GM23248 (cell line): ENCODE measurements around the gene LRRFIP1.

Source experiments
- EZH2 ChIP-seq: fragments of 200-600 bp; sonication (generic); IDR thresholded peaks from 2 replicates; pipeline ENCODE4 v1.6.1; 2018; ENCODE audit warnings: antibody characterized with exemption, mild to moderate bottlenecking; ENCODE audit not compliant: insufficient read depth, poor library complexity, severe bottlenecking
- EZH2phosphoT487 ChIP-seq: fragments of 200-600 bp; sonication (generic); IDR thresholded peaks from 2 replicates; pipeline ENCODE4 v1.6.1; 2018; ENCODE audit warnings: antibody characterized with exemption, moderate library complexity, mild to moderate bottlenecking, low read depth; ENCODE audit not compliant: insufficient read depth

DNA sequence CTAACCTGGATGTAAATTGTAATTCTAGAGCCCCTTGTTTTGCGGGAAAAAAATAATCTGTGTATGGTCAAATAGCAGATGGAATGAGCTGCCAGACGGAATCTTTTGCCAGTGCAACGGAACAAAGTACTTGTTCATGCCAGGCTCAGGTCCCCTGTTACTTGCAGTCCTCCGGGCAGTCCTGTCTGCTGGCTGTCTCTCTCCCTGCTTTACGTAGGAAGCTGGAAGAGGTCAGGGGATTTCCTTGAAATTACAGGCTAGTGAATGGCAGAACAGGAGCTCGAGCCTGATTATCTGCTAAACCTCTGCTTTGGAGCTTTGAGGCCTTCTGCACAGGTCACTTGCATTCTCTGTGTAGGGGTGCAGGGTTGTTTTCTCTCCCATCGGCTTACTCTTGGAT is 54.8 kb downstream of the LRRFIP1 start:
- TF ChIP-seq EZH2 = no peak
- TF ChIP-seq EZH2phosphoT487 = no peak
